Erythroblast (primary cell): ENCODE results near the gene PIK3R3.

Experiments
- GATA1 ChIP-seq: IDR thresholded peaks from 2 replicates; pipeline ENCODE4 v1.6.1; 2011; ENCODE audit warnings: low read depth, mild to moderate bottlenecking, control low read depth, low read length, moderate library complexity
- POLR2A ChIP-seq: IDR thresholded peaks from 2 replicates; pipeline ENCODE4 v1.6.1; 2011; ENCODE audit warnings: mild to moderate bottlenecking, low read length

DNA sequence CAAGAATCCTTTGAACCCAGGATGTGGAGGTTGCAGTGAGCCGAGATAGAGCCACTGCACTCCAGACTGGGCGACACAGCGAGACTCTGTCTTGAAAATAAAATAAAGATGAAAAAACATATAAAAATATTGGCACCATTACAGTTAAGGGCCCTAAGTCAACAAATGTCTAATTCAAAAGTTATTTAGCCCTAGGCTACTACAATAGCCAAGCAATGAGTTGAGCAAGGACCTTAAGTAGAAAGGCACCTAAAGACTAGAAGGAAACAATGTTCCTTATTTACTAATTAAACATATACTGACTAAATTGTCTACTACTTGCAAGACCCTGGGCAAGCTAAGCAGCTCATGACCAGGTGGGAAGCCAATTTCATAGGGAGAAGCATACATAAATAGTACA, 4.1 kb downstream of the PIK3R3 start:
- TF ChIP-seq POLR2A (no peak), GATA1 (no peak)
